Loucy (cell line): ENCODE measurements around the gene SLC1A6.

Source experiments
- EZH2phosphoT487 ChIP-seq: fragments of 200-600 bp; IDR thresholded peaks from 2 replicates; pipeline ENCODE4 v1.6.1; 2018; ENCODE audit warnings: antibody characterized with exemption, mild to moderate bottlenecking, moderate library complexity, borderline replicate concordance
- TF ChIP-seq, protein P1 (sequence below): fragments of 200-600 bp; sonication (generic); conservative IDR thresholded peaks from 2 replicates; pipeline ENCODE4 v1.5.1; 2014; ENCODE audit warnings: mild to moderate bottlenecking, antibody characterized with exemption, low read length

DNA sequence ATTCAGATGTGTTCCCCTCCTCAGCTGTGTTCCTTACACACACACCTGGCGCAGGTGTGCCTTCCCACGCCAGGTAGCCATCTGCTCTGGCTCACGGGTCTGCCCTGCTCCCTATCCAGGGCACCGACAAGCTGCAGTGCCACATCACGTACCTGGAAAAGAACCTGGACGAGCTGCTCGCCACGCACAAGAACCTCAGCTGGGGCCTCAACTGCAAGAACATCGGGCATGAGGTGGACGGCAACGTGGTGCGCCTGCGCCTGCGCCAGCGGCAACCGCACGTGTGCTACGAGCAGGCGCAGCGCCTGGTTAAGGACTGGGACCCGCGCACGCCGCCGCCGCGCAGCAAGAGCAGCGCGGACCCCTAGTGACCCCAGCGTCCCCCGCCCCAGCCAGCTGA lies 43.1 kb upstream of the SLC1A6 start:
- TF ChIP-seq, protein P1, sequence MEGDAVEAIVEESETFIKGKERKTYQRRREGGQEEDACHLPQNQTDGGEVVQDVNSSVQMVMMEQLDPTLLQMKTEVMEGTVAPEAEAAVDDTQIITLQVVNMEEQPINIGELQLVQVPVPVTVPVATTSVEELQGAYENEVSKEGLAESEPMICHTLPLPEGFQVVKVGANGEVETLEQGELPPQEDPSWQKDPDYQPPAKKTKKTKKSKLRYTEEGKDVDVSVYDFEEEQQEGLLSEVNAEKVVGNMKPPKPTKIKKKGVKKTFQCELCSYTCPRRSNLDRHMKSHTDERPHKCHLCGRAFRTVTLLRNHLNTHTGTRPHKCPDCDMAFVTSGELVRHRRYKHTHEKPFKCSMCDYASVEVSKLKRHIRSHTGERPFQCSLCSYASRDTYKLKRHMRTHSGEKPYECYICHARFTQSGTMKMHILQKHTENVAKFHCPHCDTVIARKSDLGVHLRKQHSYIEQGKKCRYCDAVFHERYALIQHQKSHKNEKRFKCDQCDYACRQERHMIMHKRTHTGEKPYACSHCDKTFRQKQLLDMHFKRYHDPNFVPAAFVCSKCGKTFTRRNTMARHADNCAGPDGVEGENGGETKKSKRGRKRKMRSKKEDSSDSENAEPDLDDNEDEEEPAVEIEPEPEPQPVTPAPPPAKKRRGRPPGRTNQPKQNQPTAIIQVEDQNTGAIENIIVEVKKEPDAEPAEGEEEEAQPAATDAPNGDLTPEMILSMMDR, result no peak
- TF ChIP-seq EZH2phosphoT487, result no peak
